ENCODE data around the gene ZNF414.
"Not testable (repeated sequence)": the region's sequence is repeated elsewhere in the genome, so short reads cannot be mapped to it uniquely, and the experiment has no call there.

The ZNF414 gene

GRCh38 chr19:8517551-8518442 lies 3.8 kb upstream of the ZNF414 start:
- peak; percentile 73 for DNase-seq (ENCODE audit: low read depth)

- DNase-seq (ENCODE audit: low read depth): no peak
These were observed 1.4 kb upstream of the ZNF414 start for GRCh38 chr19:8515317-8515716.

DNA sequence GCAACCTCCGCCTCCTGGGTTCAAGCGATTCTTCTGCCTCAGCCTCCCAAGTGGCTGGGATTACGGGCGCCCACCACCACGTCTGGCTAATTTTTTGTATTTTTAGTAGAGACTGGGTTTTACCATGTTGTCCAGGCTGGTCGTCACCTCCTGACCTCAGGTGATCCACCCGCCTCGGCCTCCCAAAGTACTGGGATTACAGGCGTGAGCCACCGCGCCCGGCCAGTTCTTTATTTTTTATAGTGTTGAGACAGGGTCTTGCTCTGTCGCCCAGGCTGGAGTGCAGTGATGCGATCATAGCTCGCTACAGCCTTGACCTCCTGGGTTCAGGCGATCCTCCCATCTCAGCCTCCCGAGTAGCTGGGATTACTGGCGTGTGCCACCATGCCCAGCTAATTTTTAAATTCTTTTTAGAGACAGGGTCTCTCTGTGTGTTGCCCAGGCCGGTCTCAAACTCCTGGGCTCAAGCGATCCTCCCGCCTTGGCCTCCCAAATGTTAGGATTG lies 590 bp upstream of the ZNF414 start:
- not testable (repeated sequence) for DNase-seq (ENCODE audit: low read depth)

- DNase-seq (ENCODE audit: low read depth): no peak
These were observed 806 bp downstream of the ZNF414 start for GRCh38 chr19:8513036-8513686.

GRCh38 chr19:8512115-8512967 lies 1.6 kb downstream of the ZNF414 start:
- DNase-seq (ENCODE audit: low read depth): no peak

DNA sequence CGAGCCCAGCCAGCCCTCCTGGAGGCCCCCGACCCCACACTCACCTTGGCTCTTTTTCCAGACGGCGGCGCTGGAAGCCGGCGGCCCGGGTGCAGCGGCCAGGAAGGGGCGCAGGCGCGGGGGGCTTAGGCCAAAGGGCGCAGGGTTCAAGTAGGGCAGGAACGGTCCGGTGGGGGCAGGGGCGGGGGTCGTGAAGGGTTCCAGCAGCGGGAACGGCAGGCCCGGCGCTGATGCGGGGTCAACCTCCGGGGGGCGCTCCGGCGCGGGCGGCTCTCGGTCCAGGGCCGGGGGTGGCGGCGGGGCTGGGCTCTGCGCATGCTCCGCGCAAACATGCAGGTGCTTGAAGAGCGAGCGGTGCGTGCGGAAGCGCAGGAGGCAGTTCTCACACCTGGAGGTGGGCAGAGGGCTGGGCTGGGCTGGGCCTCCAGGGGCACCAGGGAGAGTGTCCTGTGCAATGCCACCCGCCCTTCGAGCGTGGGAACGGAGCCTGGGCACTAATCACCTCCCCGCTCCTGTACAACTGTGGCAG lies 2.3 kb downstream of the ZNF414 start:
- no peak for DNase-seq (ENCODE audit: low read depth)

GRCh38 chr19:8510589-8511115 lies 3.3 kb downstream of the ZNF414 start:
- no peak for DNase-seq (ENCODE audit: low read depth)

DNA sequence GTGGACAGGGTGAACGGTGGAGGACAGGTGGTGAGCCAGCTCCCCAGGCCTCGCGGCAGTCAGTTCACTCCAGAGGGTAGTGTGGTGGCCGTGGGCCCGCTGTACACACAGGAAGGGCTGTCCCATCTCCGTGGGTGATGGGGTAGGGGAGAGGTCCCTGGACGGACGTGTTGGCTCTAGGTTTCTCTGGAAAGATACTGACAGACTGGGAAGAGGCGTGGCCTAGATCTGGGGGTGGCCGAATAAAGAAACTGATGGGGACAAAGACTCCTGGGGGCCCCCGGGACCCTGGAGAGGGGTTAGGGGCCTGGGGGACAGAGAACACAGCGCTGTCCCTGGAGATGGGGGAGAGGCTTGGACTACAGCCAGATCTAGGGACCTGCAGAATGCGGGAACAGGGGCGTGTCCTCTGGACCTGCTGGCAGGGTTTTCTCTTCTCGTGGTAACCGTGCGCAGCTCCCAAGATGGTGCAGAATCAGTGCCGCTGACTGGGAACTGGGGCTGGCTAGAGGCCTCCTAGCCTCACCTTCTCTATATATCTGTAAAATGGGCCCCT lies 7.5 kb downstream of the ZNF414 start:
- no peak for DNase-seq (ENCODE audit: low read depth)

DNA sequence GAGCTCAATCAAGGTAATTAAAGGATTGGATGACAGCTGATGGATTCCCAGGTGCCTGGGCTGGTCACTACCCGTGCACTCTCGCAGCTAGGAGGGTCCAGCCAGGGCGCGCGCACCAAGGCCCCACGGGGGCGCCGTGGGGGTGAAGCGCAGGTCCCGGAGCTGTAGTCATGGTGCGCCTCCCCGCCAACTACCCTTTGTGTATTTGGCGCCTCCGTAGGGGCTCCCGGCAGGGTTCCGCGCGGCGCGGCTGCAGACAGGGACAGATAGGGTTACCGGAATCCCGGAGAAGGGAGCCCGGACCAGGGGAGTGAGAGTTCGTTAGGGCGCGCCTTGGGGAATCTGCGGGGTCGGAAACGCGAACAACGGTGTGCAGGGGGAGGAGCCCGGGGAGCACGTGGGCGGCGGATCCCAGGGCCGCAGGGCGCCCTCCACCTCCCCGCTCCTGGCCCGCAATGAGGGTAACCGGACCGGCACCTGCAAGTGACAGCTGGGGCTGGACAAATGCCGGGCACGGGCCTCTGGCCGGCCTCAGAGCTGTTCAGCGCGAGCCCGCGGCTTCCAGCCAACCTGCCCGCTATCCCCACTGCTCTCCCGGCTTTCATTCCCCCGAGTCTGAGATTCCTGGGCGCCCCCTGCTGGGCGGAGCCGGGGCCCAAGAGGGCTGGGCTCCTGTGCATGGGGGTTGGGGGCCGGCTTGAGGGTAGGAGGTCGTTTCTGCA lies 8.1 kb downstream of the ZNF414 start:
- DNase-seq (ENCODE audit: low read depth): peak; percentile 52

- DNase-seq (ENCODE audit: low read depth): no peak
These were observed 9.0 kb downstream of the ZNF414 start for GRCh38 chr19:8504919-8505318.

GRCh38 chr19:8504171-8504570 lies 9.8 kb downstream of the ZNF414 start:
- no peak for DNase-seq (ENCODE audit: low read depth)

- DNase-seq (ENCODE audit: low read depth): no peak
These were observed 10.5 kb downstream of the ZNF414 start for GRCh38 chr19:8503510-8503909.

- no peak for DNase-seq (ENCODE audit: low read depth)
These were observed 12.0 kb downstream of the ZNF414 start for GRCh38 chr19:8501981-8502380.

GRCh38 chr19:8501516-8501915 lies 12.5 kb downstream of the ZNF414 start:
- DNase-seq (ENCODE audit: low read depth): no peak

GRCh38 chr19:8500158-8500557 lies 13.8 kb downstream of the ZNF414 start:
- DNase-seq (ENCODE audit: low read depth): peak; percentile 26

GRCh38 chr19:8499048-8499833 lies 14.7 kb downstream of the ZNF414 start:
- no peak for DNase-seq (ENCODE audit: low read depth)

GRCh38 chr19:8498295-8498694 lies 15.7 kb downstream of the ZNF414 start:
- DNase-seq (ENCODE audit: low read depth): no peak

DNA sequence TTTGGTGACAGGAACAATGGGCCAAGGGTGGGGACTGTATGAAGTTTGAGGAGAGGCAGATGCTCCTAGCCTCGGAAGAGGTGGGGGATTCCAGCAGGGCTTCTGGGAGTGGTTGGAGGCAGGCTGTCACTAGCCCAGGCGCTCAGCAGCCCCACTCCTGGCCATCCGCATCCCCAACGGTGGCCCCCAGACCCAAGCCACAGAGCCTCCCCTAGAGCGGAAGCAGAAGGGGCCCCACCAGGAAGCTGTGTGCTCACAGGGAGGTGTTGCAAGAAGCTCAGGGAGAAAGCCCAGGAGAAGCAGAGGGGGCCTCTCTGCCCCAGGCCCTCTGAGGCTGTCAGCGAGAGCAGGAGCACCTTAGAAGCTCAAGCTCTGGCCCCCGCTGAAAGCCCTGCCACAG lies 19.8 kb downstream of the ZNF414 start:
- no peak for DNase-seq (ENCODE audit: low read depth)

DNA sequence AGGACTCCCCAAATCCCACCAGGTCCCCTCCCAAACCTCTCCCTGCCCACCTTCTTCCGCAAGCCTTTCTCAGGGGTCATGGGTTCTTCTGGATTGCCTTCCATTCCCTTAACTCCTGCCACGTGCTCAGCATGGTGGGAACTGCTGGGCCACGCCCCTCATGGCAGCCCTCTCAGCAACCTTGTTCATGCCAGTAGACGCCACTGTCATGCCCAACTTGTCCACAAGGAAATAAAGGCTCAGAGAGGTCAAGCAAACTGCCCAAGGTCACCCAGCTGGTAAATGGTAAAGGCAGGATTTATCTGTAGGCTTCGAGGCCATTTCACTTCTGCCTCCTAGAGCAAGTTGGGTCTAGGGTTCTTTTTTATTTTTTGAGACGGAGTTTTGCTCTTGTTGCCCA lies 22.4 kb downstream of the ZNF414 start:
- DNase-seq (ENCODE audit: low read depth): no peak

DNA sequence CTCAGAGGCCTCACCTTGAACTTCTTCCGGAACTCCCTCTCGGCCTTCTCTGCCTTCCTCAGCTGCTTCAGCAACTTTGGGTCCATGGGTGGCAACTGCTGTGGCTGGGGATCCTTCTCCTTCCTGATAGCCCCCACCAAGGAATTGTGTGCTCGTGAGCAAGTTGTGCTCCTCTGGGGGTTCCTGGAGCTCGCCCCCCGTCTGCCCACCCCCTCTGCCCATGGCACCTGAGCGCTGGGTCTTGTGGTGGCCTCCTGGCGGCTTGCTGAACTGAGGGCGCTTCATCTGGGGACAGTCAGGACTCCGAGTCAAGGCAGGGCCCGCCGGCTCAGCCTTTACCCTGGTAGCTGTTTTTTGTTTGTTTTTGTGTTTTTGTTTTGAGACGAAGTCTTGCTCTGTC lies 23.1 kb downstream of the ZNF414 start:
- no peak for DNase-seq (ENCODE audit: low read depth)
